WI38 (cell line): Measurements from ENCODE around the gene KIR3DL2.

Experiments used
- H3K4me3 ChIP-seq: 2 replicates; pipeline ENCODE4 v1.5.1; 2011; ENCODE audit warnings: low read depth, mild to moderate bottlenecking, control low read depth, low read length
- TF ChIP-seq, protein P1 (sequence below): IDR thresholded peaks from 2 replicates; pipeline ENCODE4 v1.5.1; 2012; ENCODE audit warnings: low read depth, mild to moderate bottlenecking, control low read depth, low read length

KIR3DL2 gene

DNA sequence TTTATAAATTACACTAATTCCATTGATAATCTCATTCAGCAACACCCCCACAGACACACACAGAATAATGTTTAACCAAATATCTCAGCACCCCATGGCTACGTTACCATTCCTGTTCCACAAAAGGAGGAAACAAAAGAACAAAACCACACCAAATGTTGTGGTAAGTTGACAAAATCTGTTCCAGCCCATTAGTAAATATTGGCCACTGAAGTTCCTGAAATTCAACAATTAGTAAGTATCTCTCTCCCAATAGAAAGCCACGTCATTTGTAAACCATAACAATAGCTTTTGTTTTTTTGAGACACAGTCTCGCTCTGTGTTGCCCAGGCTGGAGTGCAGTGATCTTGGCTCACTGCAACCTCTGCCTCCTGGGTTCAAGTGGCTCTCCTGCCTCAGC lies 21.5 kb downstream of the KIR3DL2 start:
- TF ChIP-seq, protein P1, sequence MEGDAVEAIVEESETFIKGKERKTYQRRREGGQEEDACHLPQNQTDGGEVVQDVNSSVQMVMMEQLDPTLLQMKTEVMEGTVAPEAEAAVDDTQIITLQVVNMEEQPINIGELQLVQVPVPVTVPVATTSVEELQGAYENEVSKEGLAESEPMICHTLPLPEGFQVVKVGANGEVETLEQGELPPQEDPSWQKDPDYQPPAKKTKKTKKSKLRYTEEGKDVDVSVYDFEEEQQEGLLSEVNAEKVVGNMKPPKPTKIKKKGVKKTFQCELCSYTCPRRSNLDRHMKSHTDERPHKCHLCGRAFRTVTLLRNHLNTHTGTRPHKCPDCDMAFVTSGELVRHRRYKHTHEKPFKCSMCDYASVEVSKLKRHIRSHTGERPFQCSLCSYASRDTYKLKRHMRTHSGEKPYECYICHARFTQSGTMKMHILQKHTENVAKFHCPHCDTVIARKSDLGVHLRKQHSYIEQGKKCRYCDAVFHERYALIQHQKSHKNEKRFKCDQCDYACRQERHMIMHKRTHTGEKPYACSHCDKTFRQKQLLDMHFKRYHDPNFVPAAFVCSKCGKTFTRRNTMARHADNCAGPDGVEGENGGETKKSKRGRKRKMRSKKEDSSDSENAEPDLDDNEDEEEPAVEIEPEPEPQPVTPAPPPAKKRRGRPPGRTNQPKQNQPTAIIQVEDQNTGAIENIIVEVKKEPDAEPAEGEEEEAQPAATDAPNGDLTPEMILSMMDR = no peak
- H3K4me3 ChIP-seq = no peak overlapping the region

DNA sequence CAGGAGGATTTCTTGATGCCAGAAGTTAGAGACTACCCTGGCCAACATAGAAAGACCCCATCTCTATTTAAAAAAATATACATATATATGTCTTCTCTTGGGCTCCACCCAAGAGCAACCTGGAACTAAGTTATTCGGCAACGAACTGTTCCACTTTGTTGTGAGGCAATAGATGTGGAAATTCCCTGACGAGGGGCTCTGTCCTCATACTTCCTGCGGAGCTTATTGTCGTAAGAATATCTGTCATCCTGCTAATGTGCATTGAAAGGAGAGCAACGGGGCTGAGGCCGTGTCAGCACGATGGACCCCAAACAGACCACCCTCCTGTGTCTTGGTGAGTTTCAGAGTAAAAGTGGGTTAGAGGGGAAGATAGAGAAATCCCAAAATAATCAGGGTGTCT lies 23.7 kb downstream of the KIR3DL2 start, which contains the start of gene FCAR:
FCAR (plus strand) TSS at position 246 of the 400 bp plus-strand sequence; CDS start at position 301, 55 bp downstream.
- no peak within 1 kb of the TSS for H3K4me3 ChIP-seq
- TF ChIP-seq, protein P1 = no peak

DNA sequence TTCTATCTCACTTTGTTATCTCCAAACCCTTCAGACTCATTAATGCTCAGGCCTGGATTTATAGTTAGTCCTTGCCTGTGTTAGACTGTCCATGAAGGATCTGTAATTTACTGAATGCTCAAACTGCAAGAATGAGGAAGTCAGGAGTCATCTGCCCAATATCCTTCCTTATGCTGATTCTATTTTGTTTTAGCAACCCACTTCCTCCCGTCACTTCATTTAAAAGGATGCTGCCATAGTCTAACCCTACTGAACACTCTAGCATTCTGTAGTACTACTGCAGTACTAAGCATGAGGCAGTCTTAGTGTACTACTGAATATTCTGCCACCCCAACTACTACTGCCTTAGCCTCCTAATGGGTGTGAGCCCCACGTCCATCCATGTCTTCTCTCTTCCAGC lies 25.3 kb downstream of the KIR3DL2 start:
- H3K4me3 ChIP-seq = no peak overlapping the region
- TF ChIP-seq, protein P1 = no peak

DNA sequence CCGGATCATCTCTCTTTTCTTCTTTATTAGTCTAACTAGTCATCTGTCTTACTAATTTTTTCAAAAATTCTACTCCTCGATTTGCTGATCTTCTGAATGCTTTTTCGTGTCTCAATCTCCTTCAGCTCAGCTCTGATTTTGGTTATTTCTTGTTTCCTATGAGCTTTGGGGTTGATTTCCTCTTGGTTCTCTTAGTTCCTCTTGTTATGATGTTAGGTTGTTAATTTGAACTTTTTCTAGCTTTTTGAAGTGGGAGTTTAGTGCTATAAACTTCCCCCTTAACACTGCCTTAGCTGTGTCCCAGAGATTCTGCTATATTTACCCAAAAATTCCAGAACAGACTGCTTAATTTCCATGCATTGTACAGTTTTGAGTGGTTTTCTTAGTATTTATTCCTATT lies 27.2 kb downstream of the KIR3DL2 start:
- TF ChIP-seq, protein P1 = no peak
- no peak overlapping the region for H3K4me3 ChIP-seq

DNA sequence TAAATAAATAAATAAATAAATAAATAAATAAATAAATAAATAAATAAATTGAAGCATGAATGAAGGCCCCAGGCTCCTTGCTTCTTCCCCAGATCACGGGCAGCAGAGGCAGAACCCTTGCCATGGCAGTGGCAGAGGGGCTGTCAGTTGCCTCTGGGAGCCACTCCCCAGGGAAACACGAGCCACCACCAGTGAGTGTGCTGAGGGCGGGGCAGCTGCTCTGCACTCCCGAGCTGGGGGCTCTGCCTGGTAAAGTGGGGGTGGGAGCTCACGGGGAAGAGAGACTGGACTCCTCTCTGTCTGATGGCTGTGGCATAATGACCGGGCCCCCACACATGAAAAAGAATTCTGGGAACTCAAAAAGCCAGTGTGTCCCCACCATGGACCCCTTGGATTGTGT lies 31.6 kb downstream of the KIR3DL2 start:
- H3K4me3 ChIP-seq = no peak overlapping the region
- TF ChIP-seq, protein P1 = no peak

DNA sequence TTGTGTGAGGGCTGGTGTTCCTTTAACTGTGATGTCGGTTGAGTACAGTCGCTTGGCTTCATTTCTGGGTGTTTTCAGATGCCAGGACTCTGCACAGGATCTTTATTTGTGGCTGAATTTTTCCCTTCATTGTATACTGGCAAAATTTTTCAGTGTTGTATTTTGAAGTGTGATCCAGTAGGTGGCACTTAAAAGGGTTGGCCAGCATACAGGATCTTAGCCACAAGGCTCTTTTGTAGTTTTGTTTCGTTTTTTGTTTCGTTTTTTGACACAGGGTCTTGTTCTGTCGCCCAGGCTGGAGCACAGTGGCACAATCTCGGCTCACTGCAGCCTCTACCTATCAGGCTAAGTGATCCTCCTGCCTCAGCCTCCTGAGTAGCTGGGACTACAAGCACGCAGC lies 32.5 kb downstream of the KIR3DL2 start:
- no peak overlapping the region for H3K4me3 ChIP-seq
- TF ChIP-seq, protein P1 = no peak

DNA sequence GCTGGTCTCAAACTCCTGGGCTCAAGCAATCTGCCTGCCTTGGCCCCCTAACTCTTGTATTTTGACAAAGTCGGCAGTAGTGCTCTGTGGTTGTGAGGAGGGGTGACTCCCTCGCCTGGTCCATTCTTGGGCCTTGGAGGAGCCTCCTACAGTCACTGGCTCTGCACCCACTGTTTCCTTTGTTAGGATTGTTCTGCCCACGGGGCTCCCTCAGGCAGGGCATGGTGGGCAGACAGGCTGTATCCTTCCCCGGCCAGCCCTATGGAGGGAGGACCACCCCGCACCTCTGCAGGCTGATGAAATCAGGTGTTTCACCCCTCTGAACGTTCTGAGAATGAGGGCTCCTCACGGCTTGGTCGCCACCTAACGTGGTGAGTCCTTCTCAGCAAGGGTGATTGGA lies 33.0 kb downstream of the KIR3DL2 start:
- no peak overlapping the region for H3K4me3 ChIP-seq
- TF ChIP-seq, protein P1 = no peak
